Measurements from ENCODE around the gene KDM8. TPM values are rescaled to one million over a fixed set of nuclear protein-coding genes. Genes with fewer than 3 reads are reported as not detected.

Gene KDM8
- total RNA-seq, 1 donor from 2014 or later = 4.3 TPM

GRCh38 chr16:27238016-27238587, 34.8 kb downstream of the KDM8 start:
- no peak overlapping the region for H3K27ac ChIP-seq (ENCODE audit: low read depth, low read length)
- H3K4me3 ChIP-seq (ENCODE audit: insufficient read depth, low read depth, low read length) = no peak overlapping the region
- Mint-ChIP-seq H3K27me3 (ENCODE audit: low read depth, unreplicated experiment) (no peaks in the 10 kb centered on the region), H3K4me1 (ENCODE audit: low read depth, unreplicated experiment) (peaks cover 42% of the 10 kb centered on the region), H3K4me3 (ENCODE audit: unreplicated experiment) (no peak overlapping the region), H3K36me3 (ENCODE audit: low read depth, unreplicated experiment) (peaks cover 3% of the 10 kb centered on the region), H3K27ac (ENCODE audit: unreplicated experiment) (no peak overlapping the region), H3K9me3 (ENCODE audit: unreplicated experiment) (no peaks in the 10 kb centered on the region)
- H3K4me2 ChIP-seq (ENCODE audit: low read length) = peak overlapping the region; percentile 8
- H3K27me3 ChIP-seq (ENCODE audit: insufficient read depth, low read length) = no peaks in the 10 kb centered on the region
- FAIRE-seq (no peak), DNase-seq (ENCODE audit: low read depth) (no peak)
- no peaks in the 10 kb centered on the region for H4K20me1 ChIP-seq (ENCODE audit: insufficient read depth, low read length)
- H3K79me2 ChIP-seq (ENCODE audit: insufficient read depth, low read length) = no peaks in the 10 kb centered on the region
- no peaks in the 10 kb centered on the region for H3K9me3 ChIP-seq (ENCODE audit: insufficient read depth, low read depth, low read length)
- peak overlapping the region; percentile 47 for H3K9ac ChIP-seq (ENCODE audit: low read length)
- H2AFZ ChIP-seq (ENCODE audit: low read depth, low read length) = no peak overlapping the region
- peaks cover 46% of the 10 kb centered on the region for H3K4me1 ChIP-seq (ENCODE audit: insufficient read depth, low read length)
- no peaks in the 10 kb centered on the region for H3K36me3 ChIP-seq (ENCODE audit: insufficient read depth, low read length)
- no peak for TF ChIP-seq CTCF (IDR thresholded peaks at IDR 0.05; ENCODE audit: insufficient read depth, low read depth, low read length)
- TF ChIP-seq EZH2 (IDR thresholded peaks at IDR 0.05; ENCODE audit: insufficient read depth, low read length) = no peak

GRCh38 chr16:27238591-27238990, 35.3 kb downstream of the KDM8 start:
- Mint-ChIP-seq H3K9me3 (ENCODE audit: unreplicated experiment) (no peaks in the 10 kb centered on the region), H3K27ac (ENCODE audit: unreplicated experiment) (no peak overlapping the region), H3K4me3 (ENCODE audit: unreplicated experiment) (no peak overlapping the region), H3K36me3 (ENCODE audit: low read depth, unreplicated experiment) (peaks cover 3% of the 10 kb centered on the region), H3K4me1 (ENCODE audit: low read depth, unreplicated experiment) (peaks cover 45% of the 10 kb centered on the region), H3K27me3 (ENCODE audit: low read depth, unreplicated experiment) (no peaks in the 10 kb centered on the region)
- no peak overlapping the region for H3K4me3 ChIP-seq (ENCODE audit: insufficient read depth, low read depth, low read length)
- no peak overlapping the region for H3K27ac ChIP-seq (ENCODE audit: low read depth, low read length)
- no peaks in the 10 kb centered on the region for H3K9me3 ChIP-seq (ENCODE audit: insufficient read depth, low read depth, low read length)
- no peaks in the 10 kb centered on the region for H3K36me3 ChIP-seq (ENCODE audit: insufficient read depth, low read length)
- H3K9ac ChIP-seq (ENCODE audit: low read length) = no peak overlapping the region
- peaks cover 50% of the 10 kb centered on the region for H3K4me1 ChIP-seq (ENCODE audit: insufficient read depth, low read length)
- H4K20me1 ChIP-seq (ENCODE audit: insufficient read depth, low read length) = no peaks in the 10 kb centered on the region
- no peak overlapping the region for H3K4me2 ChIP-seq (ENCODE audit: low read length)
- FAIRE-seq = no peak
- H3K27me3 ChIP-seq (ENCODE audit: insufficient read depth, low read length) = no peaks in the 10 kb centered on the region
- DNase-seq (ENCODE audit: low read depth) = no peak
- TF ChIP-seq CTCF (IDR thresholded peaks at IDR 0.05; ENCODE audit: insufficient read depth, low read depth, low read length) (no peak), EZH2 (IDR thresholded peaks at IDR 0.05; ENCODE audit: insufficient read depth, low read length) (no peak)
- no peaks in the 10 kb centered on the region for H3K79me2 ChIP-seq (ENCODE audit: insufficient read depth, low read length)
- no peak overlapping the region for H2AFZ ChIP-seq (ENCODE audit: low read depth, low read length)

GRCh38 chr16:27239026-27239425, 35.7 kb downstream of the KDM8 start:
- Mint-ChIP-seq H3K9me3 (ENCODE audit: unreplicated experiment) (no peaks in the 10 kb centered on the region), H3K36me3 (ENCODE audit: low read depth, unreplicated experiment) (peaks cover 3% of the 10 kb centered on the region), H3K4me1 (ENCODE audit: low read depth, unreplicated experiment) (peaks cover 50% of the 10 kb centered on the region), H3K27me3 (ENCODE audit: low read depth, unreplicated experiment) (no peaks in the 10 kb centered on the region), H3K27ac (ENCODE audit: unreplicated experiment) (no peak overlapping the region), H3K4me3 (ENCODE audit: unreplicated experiment) (no peak overlapping the region)
- Histone ChIP-seq H3K4me1 (ENCODE audit: insufficient read depth, low read length) (peaks cover 54% of the 10 kb centered on the region), H4K20me1 (ENCODE audit: insufficient read depth, low read length) (no peaks in the 10 kb centered on the region), H3K27ac (ENCODE audit: low read depth, low read length) (no peak overlapping the region), H3K9me3 (ENCODE audit: insufficient read depth, low read depth, low read length) (no peaks in the 10 kb centered on the region), H3K9ac (ENCODE audit: low read length) (no peak overlapping the region), H3K36me3 (ENCODE audit: insufficient read depth, low read length) (no peaks in the 10 kb centered on the region), H3K4me2 (ENCODE audit: low read length) (no peak overlapping the region), H3K4me3 (ENCODE audit: insufficient read depth, low read depth, low read length) (no peak overlapping the region), H2AFZ (ENCODE audit: low read depth, low read length) (no peak overlapping the region), H3K79me2 (ENCODE audit: insufficient read depth, low read length) (peaks cover 4% of the 10 kb centered on the region), H3K27me3 (ENCODE audit: insufficient read depth, low read length) (no peaks in the 10 kb centered on the region)
- TF ChIP-seq CTCF (IDR thresholded peaks at IDR 0.05; ENCODE audit: insufficient read depth, low read depth, low read length) (no peak), EZH2 (IDR thresholded peaks at IDR 0.05; ENCODE audit: insufficient read depth, low read length) (no peak)
- no peak for DNase-seq (ENCODE audit: low read depth)
- no peak for FAIRE-seq
